Glutamatergic neuron (in vitro differentiated cells): ENCODE measurements around the gene RPTOR. TPM values are rescaled to one million over a fixed set of nuclear protein-coding genes. Genes with fewer than 3 reads are reported as not detected.

Experiments
- DNase-seq: peaks from one replicate; pipeline ENCODE4 v3.0.0; 2022
- H3K27ac Mint-ChIP-seq: one replicate; pipeline ENCODE4 v1.8.0; 2020; ENCODE audit warnings: mild to moderate bottlenecking, mixed read lengths, inconsistent platforms; ENCODE audit not compliant: unreplicated experiment
- H3K27me3 Mint-ChIP-seq: one replicate; pipeline ENCODE4 v1.8.0; 2020; ENCODE audit warnings: mild to moderate bottlenecking, moderate library complexity, mixed read lengths, inconsistent platforms; ENCODE audit not compliant: unreplicated experiment
- H3K36me3 Mint-ChIP-seq: one replicate; pipeline ENCODE4 v1.8.0; 2020; ENCODE audit warnings: mild to moderate bottlenecking, mixed read lengths, inconsistent platforms; ENCODE audit not compliant: unreplicated experiment
- H3K4me1 Mint-ChIP-seq: one replicate; pipeline ENCODE4 v1.8.0; 2020; ENCODE audit warnings: mild to moderate bottlenecking, low read depth, mixed read lengths, inconsistent platforms; ENCODE audit not compliant: unreplicated experiment
- H3K4me3 Mint-ChIP-seq: one replicate; pipeline ENCODE4 v1.8.0; 2020; ENCODE audit warnings: mild to moderate bottlenecking, mixed read lengths, inconsistent platforms; ENCODE audit not compliant: unreplicated experiment
- H3K9me3 Mint-ChIP-seq: one replicate; pipeline ENCODE4 v1.8.0; 2020; ENCODE audit warnings: mild to moderate bottlenecking, moderate library complexity, mixed read lengths, inconsistent platforms; ENCODE audit not compliant: unreplicated experiment
- CTCF ChIP-seq: fragments of 200-600 bp; sonication (generic); IDR thresholded peaks from one replicate; pipeline ENCODE4 v1.5.0; 2021; ENCODE audit not compliant: partially characterized antibody, unreplicated experiment
- total RNA-seq: library from RNA; stranded (reverse); fragmentation: NEBNext Ultra II Directional; extraction: Animal tissue kit (Norgen Biotek cat#: 25700); gene quantifications from one replicate; pipeline ENCODE4 v1.2.1, GENCODE V29; 2021; ENCODE audit not compliant: unreplicated experiment

Gene RPTOR
- total RNA-seq, 1 donor from 2014 or later, result 39.8 TPM

GRCh38 chr17:80791758-80792284, 247.2 kb downstream of the RPTOR start:
- DNase-seq, result no peak

GRCh38 chr17:80792373-80792781, 247.7 kb downstream of the RPTOR start:
- Mint-ChIP-seq H3K27me3 (peaks cover 3% of the 10 kb centered on the region), H3K4me3 (no peak overlapping the region), H3K27ac (no peak overlapping the region), H3K9me3 (peaks cover 3% of the 10 kb centered on the region), H3K4me1 (peaks cover 51% of the 10 kb centered on the region), H3K36me3 (peaks cover 6% of the 10 kb centered on the region)
- TF ChIP-seq CTCF, result no peak
- DNase-seq, result no peak

More at GRCh38 chr17:80791758-80792284, 247.2 kb downstream of the RPTOR start:
- H3K9me3 Mint-ChIP-seq, result peaks cover 5% of the 10 kb centered on the region
- H3K27ac Mint-ChIP-seq, result no peak overlapping the region
- peaks cover 6% of the 10 kb centered on the region for H3K36me3 Mint-ChIP-seq
- H3K4me1 Mint-ChIP-seq, result peaks cover 54% of the 10 kb centered on the region
- peaks cover 5% of the 10 kb centered on the region for H3K27me3 Mint-ChIP-seq
- H3K4me3 Mint-ChIP-seq, result no peak overlapping the region
- no peak for TF ChIP-seq CTCF

GRCh38 chr17:80793421-80793820, 248.8 kb downstream of the RPTOR start:
- peaks cover 6% of the 10 kb centered on the region for H3K27me3 Mint-ChIP-seq

GRCh38 chr17:80793851-80794267, 249.2 kb downstream of the RPTOR start:
- peaks cover 6% of the 10 kb centered on the region for H3K36me3 Mint-ChIP-seq
- DNase-seq, result no peak

More at GRCh38 chr17:80793421-80793820, 248.8 kb downstream of the RPTOR start:
- H3K9me3 Mint-ChIP-seq, result peaks cover 6% of the 10 kb centered on the region
- no peak for DNase-seq
- no peak overlapping the region for H3K27ac Mint-ChIP-seq
- H3K36me3 Mint-ChIP-seq, result peaks cover 6% of the 10 kb centered on the region
- TF ChIP-seq CTCF, result no peak
- H3K4me1 Mint-ChIP-seq, result peaks cover 58% of the 10 kb centered on the region
- no peak overlapping the region for H3K4me3 Mint-ChIP-seq

More at GRCh38 chr17:80793851-80794267, 249.2 kb downstream of the RPTOR start:
- Mint-ChIP-seq H3K4me1 (peaks cover 60% of the 10 kb centered on the region), H3K27ac (no peak overlapping the region), H3K9me3 (peaks cover 6% of the 10 kb centered on the region), H3K4me3 (no peak overlapping the region), H3K27me3 (peaks cover 6% of the 10 kb centered on the region)
- no peak for TF ChIP-seq CTCF
